ENCODE measurements around the gene GRAMD4.

DNA sequence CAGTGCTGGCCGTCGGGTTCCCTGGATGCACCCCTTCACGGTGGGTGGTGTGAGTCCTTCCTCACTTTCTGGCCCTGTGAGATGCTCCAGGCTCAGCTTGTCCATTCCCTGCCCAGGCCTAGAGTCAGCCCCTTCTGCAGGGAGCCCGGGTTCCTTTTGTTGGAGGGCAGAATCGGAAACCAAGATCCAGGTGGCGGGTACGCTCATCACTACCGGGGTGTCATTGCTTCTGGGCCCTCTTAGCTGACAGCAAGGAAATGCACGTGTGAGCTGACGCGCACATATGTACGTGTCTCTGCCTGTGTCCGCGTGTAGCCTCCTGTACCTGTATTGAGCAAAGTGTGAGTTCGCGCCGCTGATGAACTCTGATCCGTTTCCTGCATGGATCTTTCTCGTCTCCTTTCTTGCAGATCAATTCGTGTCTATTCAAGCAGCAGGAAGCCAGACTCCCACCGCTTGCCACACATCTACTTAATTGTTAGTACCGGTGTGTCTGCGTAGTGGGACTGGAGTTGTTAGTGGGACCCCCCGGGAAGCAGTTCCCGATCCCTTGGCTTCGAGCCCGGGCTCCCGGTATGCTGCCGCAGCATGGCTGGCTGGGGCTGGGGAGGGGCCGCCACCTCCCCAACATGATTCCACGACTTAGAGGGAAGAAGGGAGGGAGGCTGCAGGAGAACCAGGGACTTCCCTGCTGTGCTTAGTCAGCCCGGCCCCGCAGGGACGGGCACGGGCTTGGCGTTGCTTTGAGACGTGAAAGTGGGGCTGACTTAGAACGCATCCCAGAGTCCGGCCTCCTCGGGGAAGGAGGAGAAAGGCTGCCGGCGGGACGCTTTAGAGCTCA is 35.9 kb upstream of the GRAMD4 start:
- TF ChIP-seq, protein P1, sequence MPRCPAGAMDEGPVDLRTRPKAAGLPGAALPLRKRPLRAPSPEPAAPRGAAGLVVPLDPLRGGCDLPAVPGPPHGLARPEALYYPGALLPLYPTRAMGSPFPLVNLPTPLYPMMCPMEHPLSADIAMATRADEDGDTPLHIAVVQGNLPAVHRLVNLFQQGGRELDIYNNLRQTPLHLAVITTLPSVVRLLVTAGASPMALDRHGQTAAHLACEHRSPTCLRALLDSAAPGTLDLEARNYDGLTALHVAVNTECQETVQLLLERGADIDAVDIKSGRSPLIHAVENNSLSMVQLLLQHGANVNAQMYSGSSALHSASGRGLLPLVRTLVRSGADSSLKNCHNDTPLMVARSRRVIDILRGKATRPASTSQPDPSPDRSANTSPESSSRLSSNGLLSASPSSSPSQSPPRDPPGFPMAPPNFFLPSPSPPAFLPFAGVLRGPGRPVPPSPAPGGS (IDR thresholded peaks at IDR 0.05) = no peak
- TF ChIP-seq CHD2 (IDR thresholded peaks at IDR 0.05; ENCODE audit: low read length, partially characterized antibody) (no peak), PHF8 (IDR thresholded peaks at IDR 0.05; ENCODE audit: borderline replicate concordance, low read depth) (no peak), RARB (CRISPR knock-in tag; IDR thresholded peaks at IDR 0.05) (no peak), POLR2AphosphoS2 (conservative IDR thresholded peaks at IDR 0.05; ENCODE audit: low read length) (no peak), SMC3 (IDR thresholded peaks at IDR 0.05) (no peak), HEYL (CRISPR knock-in tag; IDR thresholded peaks at IDR 0.05) (no peak), NR3C1 (IDR thresholded peaks at IDR 0.05) (no peak), RFX5 (IDR thresholded peaks at IDR 0.05) (no peak), POLR2A (IDR thresholded peaks at IDR 0.05; ENCODE audit: low read length) (no peak), HDAC2 (IDR thresholded peaks at IDR 0.05) (no peak)
- TF ChIP-seq, protein P2, sequence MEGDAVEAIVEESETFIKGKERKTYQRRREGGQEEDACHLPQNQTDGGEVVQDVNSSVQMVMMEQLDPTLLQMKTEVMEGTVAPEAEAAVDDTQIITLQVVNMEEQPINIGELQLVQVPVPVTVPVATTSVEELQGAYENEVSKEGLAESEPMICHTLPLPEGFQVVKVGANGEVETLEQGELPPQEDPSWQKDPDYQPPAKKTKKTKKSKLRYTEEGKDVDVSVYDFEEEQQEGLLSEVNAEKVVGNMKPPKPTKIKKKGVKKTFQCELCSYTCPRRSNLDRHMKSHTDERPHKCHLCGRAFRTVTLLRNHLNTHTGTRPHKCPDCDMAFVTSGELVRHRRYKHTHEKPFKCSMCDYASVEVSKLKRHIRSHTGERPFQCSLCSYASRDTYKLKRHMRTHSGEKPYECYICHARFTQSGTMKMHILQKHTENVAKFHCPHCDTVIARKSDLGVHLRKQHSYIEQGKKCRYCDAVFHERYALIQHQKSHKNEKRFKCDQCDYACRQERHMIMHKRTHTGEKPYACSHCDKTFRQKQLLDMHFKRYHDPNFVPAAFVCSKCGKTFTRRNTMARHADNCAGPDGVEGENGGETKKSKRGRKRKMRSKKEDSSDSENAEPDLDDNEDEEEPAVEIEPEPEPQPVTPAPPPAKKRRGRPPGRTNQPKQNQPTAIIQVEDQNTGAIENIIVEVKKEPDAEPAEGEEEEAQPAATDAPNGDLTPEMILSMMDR (IDR thresholded peaks at IDR 0.05) = no peak
- TF ChIP-seq, protein P3, sequence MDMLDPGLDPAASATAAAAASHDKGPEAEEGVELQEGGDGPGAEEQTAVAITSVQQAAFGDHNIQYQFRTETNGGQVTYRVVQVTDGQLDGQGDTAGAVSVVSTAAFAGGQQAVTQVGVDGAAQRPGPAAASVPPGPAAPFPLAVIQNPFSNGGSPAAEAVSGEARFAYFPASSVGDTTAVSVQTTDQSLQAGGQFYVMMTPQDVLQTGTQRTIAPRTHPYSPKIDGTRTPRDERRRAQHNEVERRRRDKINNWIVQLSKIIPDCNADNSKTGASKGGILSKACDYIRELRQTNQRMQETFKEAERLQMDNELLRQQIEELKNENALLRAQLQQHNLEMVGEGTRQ (IDR thresholded peaks at IDR 0.05) = no peak
